Progenitor cell of endocrine pancreas (in vitro differentiated cells): ENCODE data around the gene EIF4E. TPM values are rescaled to one million over a fixed set of nuclear protein-coding genes. Genes with fewer than 3 reads are reported as not detected.
"Not testable (repeated sequence)": the region's sequence is repeated elsewhere in the genome, so short reads cannot be mapped to it uniquely, and the experiment has no call there.

Experiments
- DNase-seq: peaks from one replicate; pipeline ENCODE4 v3.0.0; 2021; ENCODE audit warnings: low spot score; ENCODE audit not compliant: unreplicated experiment
- H3K27ac Mint-ChIP-seq: 2 replicates; pipeline ENCODE4 v1.8.0; 2021; ENCODE audit warnings: mild to moderate bottlenecking, moderate library complexity, mixed read lengths
- H3K27me3 Mint-ChIP-seq: 2 replicates; pipeline ENCODE4 v1.8.0; 2021; ENCODE audit warnings: mixed read lengths
- H3K36me3 Mint-ChIP-seq: 2 replicates; pipeline ENCODE4 v1.8.0; 2022; ENCODE audit warnings: mixed read lengths; ENCODE audit not compliant: insufficient read depth
- H3K4me1 Mint-ChIP-seq: 2 replicates; pipeline ENCODE4 v1.8.0; 2021; ENCODE audit warnings: low read depth, mixed read lengths
- H3K4me3 Mint-ChIP-seq: 2 replicates; pipeline ENCODE4 v1.8.0; 2021; ENCODE audit warnings: low read depth, mild to moderate bottlenecking, moderate library complexity, mixed read lengths
- H3K9me3 Mint-ChIP-seq: 2 replicates; pipeline ENCODE4 v1.8.0; 2021; ENCODE audit warnings: low read depth, mixed read lengths
- CTCF ChIP-seq: fragments of 200-600 bp; sonication (generic); IDR thresholded peaks from one replicate; pipeline ENCODE4 v1.5.0; 2021; ENCODE audit warnings: antibody characterized with exemption, mild to moderate bottlenecking; ENCODE audit not compliant: unreplicated experiment
- total RNA-seq: library from RNA; stranded (reverse); gene quantifications from 2 replicates; pipeline ENCODE4 v1.2.1, GENCODE V29; 2021

EIF4E gene
- total RNA-seq, 1 donor from 2014 or later: 97.7 TPM

GRCh38 chr4:98851806-98852205, 77.1 kb downstream of the EIF4E start:
- TF ChIP-seq CTCF: no peak
- Mint-ChIP-seq H3K36me3 (no peaks in the 10 kb centered on the region), H3K27me3 (peaks cover 4% of the 10 kb centered on the region), H3K9me3 (peaks cover 14% of the 10 kb centered on the region), H3K4me1 (no peaks in the 10 kb centered on the region), H3K4me3 (no peak overlapping the region), H3K27ac (no peak overlapping the region)
- DNase-seq: no peak

GRCh38 chr4:98850937-98851336, 78.0 kb downstream of the EIF4E start:
- Mint-ChIP-seq H3K4me3 (no peak overlapping the region), H3K27ac (no peak overlapping the region)

GRCh38 chr4:98848448-98848847, 80.5 kb downstream of the EIF4E start:
- H3K36me3 Mint-ChIP-seq: no peaks in the 10 kb centered on the region
- peaks cover 19% of the 10 kb centered on the region for H3K9me3 Mint-ChIP-seq
- no peaks in the 10 kb centered on the region for H3K4me1 Mint-ChIP-seq
- H3K4me3 Mint-ChIP-seq: no peak overlapping the region
- no peak overlapping the region for H3K27ac Mint-ChIP-seq
- no peak for DNase-seq
- no peak for TF ChIP-seq CTCF
- H3K27me3 Mint-ChIP-seq: peaks cover 4% of the 10 kb centered on the region

More at GRCh38 chr4:98850937-98851336, 78.0 kb downstream of the EIF4E start:
- H3K9me3 Mint-ChIP-seq: peaks cover 14% of the 10 kb centered on the region
- no peaks in the 10 kb centered on the region for H3K4me1 Mint-ChIP-seq
- TF ChIP-seq CTCF: no peak
- H3K36me3 Mint-ChIP-seq: no peaks in the 10 kb centered on the region
- no peak for DNase-seq
- H3K27me3 Mint-ChIP-seq: peaks cover 4% of the 10 kb centered on the region

GRCh38 chr4:98845960-98846359, 83.0 kb downstream of the EIF4E start:
- Mint-ChIP-seq H3K4me3 (no peak overlapping the region), H3K27me3 (no peaks in the 10 kb centered on the region), H3K4me1 (no peaks in the 10 kb centered on the region), H3K9me3 (peaks cover 30% of the 10 kb centered on the region), H3K27ac (no peak overlapping the region), H3K36me3 (no peaks in the 10 kb centered on the region)
- no peak for TF ChIP-seq CTCF
- no peak for DNase-seq

- H3K4me3 Mint-ChIP-seq, DNase-seq, H3K27ac Mint-ChIP-seq, H3K4me1 Mint-ChIP-seq, H3K36me3 Mint-ChIP-seq, H3K27me3 Mint-ChIP-seq: not testable (repeated sequence)
- peaks cover 23% of the 10 kb centered on the region for H3K9me3 Mint-ChIP-seq
Measured at GRCh38 chr4:98842917-98843316, 86.0 kb downstream of the EIF4E start.

- Mint-ChIP-seq H3K27ac (no peak overlapping the region), H3K4me3 (no peak overlapping the region), H3K9me3 (peaks cover 15% of the 10 kb centered on the region), H3K4me1 (no peaks in the 10 kb centered on the region), H3K36me3 (no peaks in the 10 kb centered on the region), H3K27me3 (no peaks in the 10 kb centered on the region)
- no peak for DNase-seq
- TF ChIP-seq CTCF: no peak
Measured at GRCh38 chr4:98838977-98839618, 89.8 kb downstream of the EIF4E start.
